GM21825 (cell line): ENCODE measurements around the gene SH3GL3.

Source experiments
- ATAC-seq: cut with Tn5 transposase; IDR thresholded peaks from one replicate; pipeline ENCODE4 v1.9.1; 2021; ENCODE audit warnings: mild to moderate bottlenecking, moderate library complexity; ENCODE audit not compliant: unreplicated experiment

SH3GL3 gene

GRCh38 chr15:83658430-83659416 lies 211.6 kb downstream of the SH3GL3 start:
- no peak for ATAC-seq

- ATAC-seq = no peak
These were observed 212.3 kb downstream of the SH3GL3 start for GRCh38 chr15:83659417-83659812.

GRCh38 chr15:83665480-83665879 lies 218.3 kb downstream of the SH3GL3 start:
- ATAC-seq = no peak
